Activated CD8-positive, alpha-beta memory T cell treated with anti-CD3 and anti-CD28 coated beads, Interleukin-2, amount 50 U/mL, for 48 hours (primary cell): ENCODE data around the gene HEXIM2.

ENCODE experiments used
- DNase-seq: peaks from one replicate; pipeline ENCODE4 v3.0.0-alpha.2; 2020

Gene HEXIM2

DNA sequence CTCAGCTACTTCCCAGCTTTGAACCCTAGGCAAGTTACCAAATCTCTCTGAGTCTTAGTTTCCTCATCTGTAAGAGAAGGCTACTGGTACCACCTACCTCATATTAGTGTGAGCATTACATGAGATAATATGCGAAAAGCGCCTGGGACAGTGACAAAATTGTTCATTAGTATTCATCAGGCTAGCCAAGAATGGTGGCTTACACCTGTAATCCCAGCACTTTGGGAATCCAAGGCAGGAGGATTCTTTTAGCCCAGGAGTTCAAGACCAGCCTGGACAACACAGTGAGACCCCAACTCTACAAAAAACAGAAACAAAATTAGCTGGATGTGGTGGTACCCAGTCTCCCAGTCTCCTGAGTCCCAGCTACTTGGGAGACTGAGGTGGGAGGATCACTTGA is 32.7 kb upstream of the HEXIM2 start:
- no peak for DNase-seq

DNA sequence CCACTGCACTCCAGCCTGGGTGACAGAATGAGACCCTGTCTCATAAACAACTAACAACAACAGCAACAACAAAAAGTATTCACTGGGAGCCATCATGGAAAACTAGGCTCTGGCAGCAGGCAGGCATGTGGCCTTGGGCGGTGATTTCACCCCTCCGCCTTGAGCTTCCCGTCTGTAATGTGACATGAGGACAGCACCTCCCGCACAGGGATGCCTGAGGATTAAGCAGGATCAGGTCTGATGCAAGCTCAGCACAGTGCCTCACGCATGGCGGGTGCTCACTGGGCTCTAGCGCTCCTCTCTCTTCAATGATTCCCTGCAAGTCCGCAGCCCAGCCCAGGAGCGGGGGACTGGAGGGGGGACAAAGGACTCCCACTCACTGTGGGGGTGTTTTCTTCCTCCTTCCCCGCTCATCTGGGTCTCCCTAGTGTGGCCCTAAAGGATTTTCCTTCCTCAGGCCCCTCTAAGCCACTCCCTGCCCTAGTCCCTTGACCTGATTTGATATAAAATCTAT is 32.2 kb upstream of the HEXIM2 start:
- DNase-seq: no peak

DNA sequence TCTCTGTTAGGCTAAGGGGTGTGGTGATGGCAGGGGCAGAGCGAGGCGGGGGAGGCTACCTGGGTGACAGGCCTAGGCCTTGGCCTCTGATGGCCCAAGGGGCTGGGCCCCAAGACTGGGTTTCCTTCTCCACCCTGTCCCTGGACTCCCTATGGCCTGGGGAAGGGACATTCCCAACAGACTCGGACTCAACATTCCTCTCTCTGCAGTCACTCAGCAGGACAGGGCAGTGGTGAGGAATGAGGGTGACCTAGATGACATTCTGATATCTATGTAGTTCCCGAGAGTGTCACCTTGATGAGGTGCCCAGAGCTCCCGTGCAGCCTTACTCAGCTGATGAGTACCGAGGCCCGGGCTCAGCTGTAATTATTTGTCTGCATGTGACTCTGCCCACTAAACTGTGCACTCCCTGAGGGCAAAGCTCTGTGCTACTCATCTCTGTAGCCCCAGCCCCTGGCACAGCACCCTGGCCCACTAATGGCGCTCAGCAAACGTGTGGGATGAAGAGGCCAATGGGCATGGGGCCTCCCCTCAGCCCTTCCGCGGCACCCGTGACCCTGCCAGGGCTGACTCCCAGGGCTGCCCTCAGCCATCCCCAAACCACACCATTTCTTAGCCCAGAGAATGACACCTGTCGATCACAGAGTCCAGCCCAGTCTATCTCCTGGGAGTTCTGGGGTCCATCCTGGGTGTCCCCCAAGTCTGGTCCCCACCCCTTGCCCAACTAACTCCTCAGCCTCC is 31.6 kb upstream of the HEXIM2 start:
- no peak for DNase-seq

DNA sequence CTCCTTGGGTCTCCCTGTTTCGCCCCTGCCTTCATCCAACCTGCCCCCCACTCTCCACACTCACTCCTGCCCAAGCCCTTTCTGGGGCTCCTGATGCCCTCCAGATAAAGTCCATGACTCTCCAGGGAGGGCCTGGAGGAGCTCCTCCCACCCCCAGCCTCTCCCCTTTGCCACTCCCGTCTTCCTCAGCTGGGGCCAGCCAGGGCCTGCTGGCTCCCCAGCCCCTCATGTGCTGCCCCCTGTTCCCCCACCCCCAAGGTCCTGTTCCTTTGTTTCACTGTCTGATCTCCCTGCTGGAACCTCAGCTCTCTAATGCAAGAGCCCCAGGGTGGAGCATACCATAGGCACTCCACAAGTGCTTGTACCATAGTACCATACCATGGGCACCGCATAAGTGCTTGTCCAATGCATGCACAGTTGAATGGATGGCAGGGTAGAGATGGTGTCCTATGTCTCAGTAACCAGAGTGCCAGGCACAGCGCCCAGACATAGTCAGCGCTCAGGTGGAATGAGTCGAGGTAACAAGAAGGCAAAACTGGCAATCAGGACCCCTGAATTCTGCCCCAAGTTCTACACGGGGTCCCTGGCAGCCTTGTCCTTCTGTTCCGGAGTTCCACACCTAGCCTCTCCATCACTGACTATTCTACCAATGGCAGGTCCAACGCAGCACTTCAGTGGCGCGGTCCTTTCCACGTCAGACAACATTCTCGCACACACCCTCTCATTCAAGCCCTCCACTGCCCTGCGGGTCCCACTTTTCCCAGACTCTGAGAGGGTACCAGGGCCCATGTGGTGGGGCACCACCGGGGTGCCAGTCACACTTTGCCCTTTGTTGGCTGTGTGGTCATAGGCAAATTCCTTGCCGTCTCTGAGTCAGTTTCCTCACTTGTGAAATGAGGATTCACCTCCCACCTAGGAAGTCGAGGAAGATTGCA is 30.7 kb upstream of the HEXIM2 start:
- DNase-seq: no peak

DNA sequence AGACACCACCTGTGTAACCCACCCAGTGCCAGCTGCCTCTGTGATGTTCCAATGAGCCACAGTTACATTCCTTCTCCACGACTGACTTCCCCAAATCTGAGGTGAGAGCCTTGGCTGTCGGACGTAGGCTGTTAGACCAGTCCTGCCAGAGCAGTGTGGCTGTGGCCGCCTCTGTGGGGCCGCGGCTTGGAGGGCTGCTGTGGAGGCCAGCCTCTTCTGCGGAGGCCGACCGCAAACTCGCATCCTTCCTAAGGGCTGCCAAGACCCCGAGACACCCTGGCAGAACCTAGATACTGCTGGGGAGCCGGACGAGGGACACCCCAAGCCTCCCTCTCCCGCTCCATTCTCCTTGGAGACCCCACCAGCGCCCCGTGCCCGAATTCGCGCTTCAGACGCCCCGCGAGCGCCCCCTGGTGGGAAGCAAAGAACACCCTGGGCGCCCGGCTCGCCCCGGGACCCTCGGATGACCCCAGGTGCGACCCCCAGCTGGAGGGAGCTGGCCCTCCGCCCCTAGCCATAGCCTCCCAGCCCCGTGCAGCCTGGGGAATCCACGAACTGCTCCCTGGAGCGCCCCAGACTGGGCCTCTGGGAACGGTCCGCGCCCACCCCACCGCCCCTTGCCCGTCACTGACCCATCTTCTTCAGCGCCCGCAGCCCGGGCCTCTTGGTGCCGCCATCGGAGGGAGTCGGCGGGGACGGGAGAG is 29.9 kb upstream of the HEXIM2 start:
- peak; percentile 90 for DNase-seq

DNA sequence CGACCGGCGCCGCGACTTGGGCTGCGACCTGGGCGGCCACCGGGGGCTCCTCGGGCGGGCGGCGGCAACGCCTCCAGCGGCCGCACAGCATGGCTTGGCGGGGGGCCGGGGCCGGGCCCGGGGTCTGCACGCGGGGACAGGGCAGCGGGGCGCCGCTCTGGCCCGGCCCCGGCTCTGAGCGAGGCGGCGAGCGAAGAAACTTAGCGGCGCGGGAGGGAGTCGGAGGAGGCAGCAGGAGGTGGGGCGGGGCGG is 29.4 kb upstream of the HEXIM2 start, which contains the start of gene PLCD3:
PLCD3 (minus strand) TSS at position 196 of the 252 bp plus-strand sequence; CDS start at position 91, 105 bp downstream.
- DNase-seq: no peak

DNA sequence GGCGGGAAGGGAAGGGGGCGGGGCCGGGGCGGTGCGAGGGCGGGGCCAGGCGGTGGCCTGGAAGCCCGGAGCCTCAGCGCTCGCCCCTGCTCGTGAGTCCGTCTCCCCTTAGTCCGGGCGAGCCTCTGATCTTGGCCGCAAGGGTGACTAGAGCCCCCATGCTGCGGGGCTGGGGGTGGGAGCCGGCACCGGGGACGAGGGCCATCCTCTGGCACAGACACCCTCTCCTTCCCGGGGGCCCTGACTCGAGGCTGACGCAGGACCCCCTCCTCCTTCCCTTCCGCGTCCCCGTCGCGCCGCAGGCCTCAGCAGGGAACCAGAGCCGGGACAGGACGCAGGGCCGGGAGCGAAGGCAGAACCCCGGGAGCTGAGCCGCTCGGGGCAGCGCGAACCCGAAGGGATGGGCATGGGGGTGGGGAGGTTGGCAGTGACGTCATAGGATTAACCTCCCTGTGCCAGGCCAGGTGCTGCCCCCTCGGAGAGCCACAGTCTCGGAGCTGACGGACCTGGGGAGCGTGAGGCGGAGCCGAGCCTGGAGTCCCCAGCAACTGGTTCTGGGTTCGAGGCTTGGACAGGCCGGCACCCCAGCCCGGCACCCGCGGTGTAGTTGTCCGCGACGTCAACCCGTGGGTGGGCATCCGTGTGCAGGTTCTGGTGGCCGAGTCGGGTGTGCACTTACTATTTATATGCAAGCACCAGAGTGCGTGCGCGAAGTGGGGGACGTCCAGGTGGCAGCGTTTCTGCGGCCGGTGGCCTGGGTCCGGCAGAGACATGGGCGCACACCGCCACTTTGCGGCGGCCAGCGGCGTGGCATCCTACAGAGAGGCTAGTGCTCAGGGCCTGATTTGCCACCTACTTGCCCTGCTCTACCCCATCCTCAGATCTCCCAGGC is 28.9 kb upstream of the HEXIM2 start:
- DNase-seq: peak; percentile 87

DNA sequence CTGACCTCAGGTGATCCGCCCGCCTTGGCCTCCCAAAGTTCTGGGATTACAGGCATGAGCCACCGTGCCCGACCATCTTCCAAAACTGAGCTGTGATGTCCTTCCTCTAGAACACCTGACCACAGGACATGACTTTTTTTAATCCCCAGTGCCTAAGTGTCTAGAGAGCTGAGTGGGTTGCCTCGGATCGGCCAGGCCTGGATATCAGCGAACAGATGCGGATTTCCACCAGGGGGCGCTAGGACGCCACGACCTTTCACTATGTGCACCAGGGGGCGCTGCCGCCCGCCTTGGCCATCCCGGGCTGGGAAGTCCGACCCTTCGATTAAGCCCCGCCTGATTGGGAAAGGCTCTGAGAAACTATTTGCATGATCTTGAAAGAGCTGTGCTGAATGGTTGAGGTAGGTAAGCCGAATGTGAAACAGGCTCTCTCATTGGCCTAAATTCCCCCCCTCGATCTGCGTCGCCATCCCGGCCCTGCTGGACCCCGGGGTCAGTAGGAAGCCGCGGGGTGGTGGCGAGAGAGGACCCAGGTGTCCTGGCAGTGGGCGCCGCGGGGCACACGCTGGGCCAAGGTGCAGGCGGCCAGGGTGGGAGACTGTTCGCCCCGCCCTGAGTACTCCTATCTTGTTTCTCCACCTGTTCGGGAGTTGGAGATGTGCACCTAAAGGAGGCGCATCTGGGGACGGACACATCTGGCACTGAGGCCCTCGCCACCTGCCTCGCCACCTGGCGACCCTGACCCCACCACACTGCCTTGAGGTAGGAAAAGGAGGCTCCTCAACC is 26.3 kb upstream of the HEXIM2 start, which contains the start of gene ACBD4:
ACBD4 (plus strand) TSS at position 496 of the 786 bp plus-strand sequence. CDS start 458 bp downstream, outside the sequence.
- DNase-seq: peak; percentile 100

DNA sequence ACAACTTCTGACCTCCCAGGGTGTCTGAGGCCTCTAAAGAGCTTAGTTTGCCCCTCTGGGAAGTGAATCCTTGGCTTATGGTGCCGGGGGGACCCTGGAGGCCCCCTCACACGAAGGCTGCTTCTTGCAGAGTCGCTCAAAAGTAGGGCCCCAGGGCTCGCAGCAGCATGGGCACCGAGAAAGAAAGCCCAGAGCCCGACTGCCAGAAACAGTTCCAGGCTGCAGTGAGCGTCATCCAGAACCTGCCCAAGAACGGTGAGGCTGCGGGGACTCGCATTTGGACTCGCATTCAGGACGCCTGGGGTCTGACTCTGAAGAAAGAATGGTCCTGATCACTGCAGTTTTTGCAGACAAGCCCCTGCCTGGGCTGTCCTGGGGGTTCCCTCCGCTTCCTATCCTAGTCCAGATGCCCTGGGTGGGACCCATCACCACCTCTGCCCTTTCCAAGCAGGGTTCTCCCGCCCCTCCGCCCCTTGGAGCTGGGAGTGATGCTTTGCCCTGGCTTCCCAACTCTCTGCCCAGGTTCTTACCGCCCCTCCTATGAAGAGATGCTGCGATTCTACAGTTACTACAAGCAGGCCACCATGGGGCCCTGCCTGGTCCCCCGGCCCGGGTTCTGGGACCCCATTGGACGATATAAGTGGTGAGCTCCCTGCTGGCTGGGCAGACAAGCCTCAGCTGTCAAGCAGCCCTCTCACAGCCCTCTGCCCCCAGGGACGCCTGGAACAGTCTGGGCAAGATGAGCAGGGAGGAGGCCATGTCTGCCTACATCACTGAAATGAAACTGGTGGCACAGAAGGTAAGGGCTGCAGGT is 25.5 kb upstream of the HEXIM2 start:
- peak; percentile 62 for DNase-seq

DNA sequence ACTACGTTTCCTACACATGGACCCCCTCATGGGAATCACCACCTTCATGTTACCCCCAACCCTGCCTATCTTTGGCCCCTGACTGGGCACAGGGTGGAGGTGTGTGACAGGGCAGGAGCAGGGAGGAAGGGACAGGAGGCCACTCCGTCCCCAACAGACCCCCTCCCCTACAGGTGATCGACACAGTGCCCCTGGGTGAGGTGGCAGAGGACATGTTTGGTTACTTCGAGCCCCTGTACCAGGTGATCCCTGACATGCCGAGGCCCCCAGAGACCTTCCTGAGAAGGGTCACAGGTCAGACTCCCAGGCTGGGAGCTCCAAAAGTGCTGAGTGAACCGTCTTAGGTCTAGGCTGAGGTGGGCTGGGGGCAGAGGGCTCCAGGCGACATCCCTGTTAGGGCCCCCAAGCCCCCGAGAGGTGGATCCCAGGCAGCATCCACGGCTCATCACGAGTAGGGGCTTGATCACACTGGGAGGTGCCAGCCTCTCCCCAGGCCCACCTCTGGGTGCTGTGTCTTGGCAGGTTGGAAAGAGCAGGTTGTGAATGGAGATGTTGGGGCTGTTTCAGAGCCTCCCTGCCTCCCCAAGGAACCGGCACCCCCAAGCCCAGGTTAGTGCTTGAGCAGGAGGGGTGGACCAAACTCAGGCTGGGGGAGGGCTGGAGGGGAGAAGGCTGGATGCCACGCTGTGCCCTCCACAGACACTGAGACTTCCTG is 24.7 kb upstream of the HEXIM2 start:
- no peak for DNase-seq

DNA sequence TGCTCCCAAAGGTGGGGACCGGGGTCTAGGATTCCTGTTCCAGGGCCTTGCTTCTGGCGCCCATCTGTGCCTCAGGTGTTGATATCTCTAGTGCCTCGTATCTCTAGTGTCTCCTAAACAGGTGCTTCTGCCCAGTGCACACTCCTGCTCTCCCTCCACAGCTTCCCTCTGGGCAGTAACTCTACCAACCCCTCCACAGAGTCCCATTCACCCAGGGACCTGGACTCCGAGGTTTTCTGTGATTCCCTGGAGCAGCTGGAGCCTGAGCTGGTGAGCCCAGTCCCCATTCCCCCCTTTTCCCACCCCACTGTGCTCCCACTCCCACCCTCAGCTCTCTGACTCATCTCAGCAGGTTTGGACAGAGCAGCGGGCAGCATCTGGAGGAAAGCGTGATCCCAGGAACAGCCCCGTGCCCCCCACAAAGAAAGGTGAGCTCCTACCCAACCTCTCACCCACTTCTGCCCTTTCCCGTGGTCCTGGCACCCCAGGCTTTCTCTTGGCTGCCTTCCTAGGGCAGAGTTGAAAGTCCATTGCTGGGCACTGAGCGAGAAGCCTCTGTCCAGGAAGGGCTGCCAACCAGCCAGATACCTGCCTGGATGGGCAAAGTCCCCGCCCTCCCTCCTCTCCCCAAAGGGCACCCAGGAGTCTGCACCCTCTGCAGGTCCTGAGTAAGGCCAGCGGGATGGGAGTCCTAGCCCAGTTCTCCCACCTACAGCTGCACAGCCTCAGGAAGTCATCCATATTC is 23.9 kb upstream of the HEXIM2 start:
- DNase-seq: no peak

DNA sequence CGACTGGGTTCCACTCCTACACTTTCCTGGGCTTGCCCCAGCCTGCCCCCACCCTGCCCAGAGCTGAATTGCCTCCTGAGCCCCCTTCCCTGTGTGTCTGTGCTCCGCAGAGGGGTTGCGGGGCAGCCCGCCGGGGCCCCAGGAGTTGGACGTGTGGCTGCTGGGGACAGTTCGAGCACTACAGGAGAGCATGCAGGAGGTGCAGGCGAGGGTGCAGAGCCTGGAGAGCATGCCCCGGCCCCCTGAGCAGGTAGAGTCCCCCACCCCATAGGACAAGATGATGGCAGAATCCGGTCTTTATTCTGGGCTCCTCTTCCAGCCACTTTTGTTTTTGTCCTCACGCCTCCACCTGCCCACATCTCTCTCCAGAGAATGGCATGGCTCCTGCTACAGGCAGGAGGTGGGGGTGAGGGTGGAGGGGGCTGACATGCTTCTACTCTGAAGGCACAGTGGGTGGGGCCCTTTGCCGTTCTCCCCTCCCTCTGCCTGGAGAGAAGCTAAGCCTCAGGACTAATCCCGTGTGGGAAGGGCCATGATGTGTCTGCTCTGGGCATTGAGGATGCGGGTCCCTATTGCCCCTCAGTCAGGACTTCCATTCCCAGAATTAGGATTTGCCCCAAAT is 22.7 kb upstream of the HEXIM2 start:
- DNase-seq: no peak

DNA sequence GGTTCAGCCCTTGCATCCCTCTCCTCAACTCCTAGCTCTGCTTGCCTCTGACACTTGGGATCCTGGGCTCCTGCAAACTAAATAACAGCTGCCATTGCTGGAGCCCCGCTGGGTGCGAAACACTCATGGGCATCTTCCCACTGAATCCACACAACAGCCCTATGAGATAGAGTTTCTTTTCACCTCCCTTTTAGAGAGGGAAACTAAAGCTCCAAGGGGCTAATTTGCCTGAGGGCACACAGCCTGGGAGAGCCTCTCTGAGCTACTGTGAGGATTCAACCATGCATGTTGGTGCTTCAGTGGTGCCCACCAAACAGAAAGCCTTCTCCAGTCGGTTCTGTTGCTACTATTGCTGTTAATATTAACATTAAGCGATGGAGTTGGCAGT is 22.1 kb upstream of the HEXIM2 start:
- no peak for DNase-seq

DNA sequence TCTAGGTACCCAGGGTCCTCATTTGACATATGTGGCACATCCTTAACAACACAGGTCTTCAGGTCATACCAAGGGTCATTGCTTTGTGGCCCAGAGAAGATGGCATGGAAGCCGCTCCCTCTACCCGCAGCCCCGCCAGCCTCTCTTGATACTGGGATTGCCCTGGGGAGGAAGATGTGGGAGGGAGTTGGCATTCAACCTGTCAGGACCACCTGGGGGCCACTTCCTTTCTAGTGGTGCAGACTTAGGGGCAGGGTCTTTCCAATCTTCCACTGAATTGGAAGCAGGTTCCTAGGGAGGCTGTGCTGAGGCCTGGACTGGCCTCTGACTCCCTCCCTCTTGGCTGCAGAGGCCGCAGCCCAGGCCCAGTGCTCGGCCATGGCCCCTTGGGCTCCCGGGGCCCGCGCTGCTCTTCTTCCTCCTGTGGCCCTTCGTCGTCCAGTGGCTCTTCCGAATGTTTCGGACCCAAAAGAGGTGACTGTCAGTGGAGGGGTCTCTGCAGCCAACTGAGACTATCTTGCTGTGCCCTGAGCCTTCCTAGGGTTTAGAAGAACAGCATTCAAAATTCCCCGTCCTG is 18.5 kb upstream of the HEXIM2 start:
- DNase-seq: no peak

DNA sequence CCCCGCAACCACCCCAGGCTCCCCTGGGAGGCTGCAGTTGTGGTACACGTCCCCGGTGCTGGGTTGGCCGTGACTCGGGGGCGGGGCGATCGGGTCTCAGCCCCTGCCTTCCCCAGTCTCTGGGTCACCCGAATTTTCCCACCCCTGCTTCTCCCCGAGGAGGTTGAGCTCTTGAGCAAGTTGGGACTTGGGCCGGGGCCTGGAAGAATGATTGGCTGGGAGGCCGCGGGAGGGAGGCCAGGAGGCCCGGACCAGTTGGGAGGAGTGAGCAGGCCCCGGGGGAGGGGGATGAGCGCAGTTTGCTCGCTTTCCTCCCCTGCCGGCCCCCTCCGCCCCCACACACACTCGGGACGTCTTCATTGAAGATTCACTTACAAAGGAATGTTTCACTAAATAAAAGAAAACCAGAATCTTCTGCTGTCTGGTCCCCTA is 17.9 kb upstream of the HEXIM2 start:
- peak; percentile 71 for DNase-seq

DNA sequence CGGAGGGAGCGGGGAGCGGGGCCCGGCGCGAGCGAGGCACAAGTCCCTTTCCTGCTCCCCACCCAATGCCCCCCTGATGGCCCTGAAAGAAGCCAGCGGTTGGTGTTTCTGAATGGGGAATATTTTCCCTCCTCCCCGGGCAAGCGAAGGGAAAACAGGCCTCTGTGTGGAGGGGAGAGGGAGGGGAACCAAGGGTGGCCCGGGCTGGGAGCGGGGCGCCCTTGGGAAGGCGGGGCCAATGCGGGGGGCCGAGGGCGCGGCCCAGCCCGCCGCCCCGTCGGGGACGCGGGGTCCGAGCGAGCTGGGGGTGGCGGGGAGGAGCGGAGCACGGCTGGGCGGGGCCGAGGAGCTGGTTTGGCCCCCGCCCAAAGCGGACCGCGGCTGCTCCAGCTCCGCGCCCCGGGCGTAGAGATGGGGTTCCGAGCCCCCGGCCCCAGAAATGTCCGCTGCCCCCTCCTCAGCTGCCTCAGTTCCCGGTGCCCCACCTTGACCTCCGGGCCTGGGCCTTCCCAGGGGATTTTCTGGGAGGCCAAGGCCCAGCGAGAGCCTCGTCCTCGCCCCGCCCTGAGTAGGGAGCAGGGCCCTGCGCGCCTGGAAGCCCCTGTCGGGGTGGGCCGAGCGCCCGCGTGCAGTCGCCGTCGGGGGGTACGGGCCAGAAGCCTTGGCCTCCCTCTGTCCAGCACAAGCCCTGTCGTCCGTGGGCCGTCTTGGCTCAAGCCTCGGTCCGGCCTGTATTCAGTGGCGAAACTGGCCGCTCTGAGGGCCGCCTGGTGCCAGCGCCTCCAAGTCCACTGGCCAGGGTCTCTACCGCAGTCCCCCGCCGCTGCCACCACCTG is 17.3 kb upstream of the HEXIM2 start:
- peak; percentile 63 for DNase-seq

DNA sequence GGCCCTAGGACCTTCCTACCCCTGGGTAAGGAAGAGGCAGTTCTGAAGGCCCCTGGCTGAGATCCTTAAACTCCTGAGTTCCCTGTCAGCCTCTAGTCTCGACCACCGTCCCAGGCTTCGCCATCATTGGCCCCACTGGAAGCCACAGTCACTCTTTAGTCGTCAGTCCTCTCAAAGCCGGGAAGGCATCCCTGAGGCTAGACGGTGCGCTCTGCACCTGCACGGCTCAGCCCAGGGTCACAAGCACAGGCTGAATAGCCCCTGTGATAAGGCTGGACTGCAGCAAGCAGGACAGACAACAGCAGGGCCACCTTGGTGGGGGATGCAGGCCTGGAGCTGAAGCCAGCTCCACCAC is 16.7 kb upstream of the HEXIM2 start:
- DNase-seq: no peak
